CD4-positive, alpha-beta T cell treated with Interleukin-21 for 1 hour (primary cell): Measurements from ENCODE around the gene C3orf38.
A peak's percentile ranks its signal among the peaks of the same experiment; 100 is the strongest.
"Not testable (repeated sequence)": the region's sequence is repeated elsewhere in the genome, so short reads cannot be mapped to it uniquely, and the experiment has no call there.

Source experiments
- DNase-seq: peaks from one replicate; pipeline ENCODE4 v3.0.0-alpha.2; 2020

C3orf38 gene

GRCh38 chr3:88149509-88150362, at the start of gene C3orf38:
TSS of gene C3orf38 (plus strand) at chr3:88149959. CDS start at chr3:88150053, 94 bp downstream.
- peak; percentile 79 for DNase-seq

GRCh38 chr3:88101142-88101541, 48.6 kb upstream of the C3orf38 start:
- no peak for DNase-seq

GRCh38 chr3:88105325-88105724, 44.4 kb upstream of the C3orf38 start:
- DNase-seq = no peak

GRCh38 chr3:88112289-88112688, 37.5 kb upstream of the C3orf38 start:
- DNase-seq = no peak

GRCh38 chr3:88113311-88114162, 36.2 kb upstream of the C3orf38 start:
- DNase-seq = peak; percentile 75

- DNase-seq = no peak
These were observed 34.7 kb upstream of the C3orf38 start for GRCh38 chr3:88114878-88115549.

- no peak for DNase-seq
These were observed 32.1 kb upstream of the C3orf38 start for GRCh38 chr3:88117683-88118082.

GRCh38 chr3:88118603-88119002, 31.2 kb upstream of the C3orf38 start:
- not testable (repeated sequence) for DNase-seq

- DNase-seq = no peak
These were observed 26.2 kb upstream of the C3orf38 start for GRCh38 chr3:88123526-88123925.

- DNase-seq = no peak
These were observed 18.1 kb upstream of the C3orf38 start for GRCh38 chr3:88131695-88132094.

- no peak for DNase-seq
These were observed 16.9 kb upstream of the C3orf38 start for GRCh38 chr3:88132894-88133293.

GRCh38 chr3:88133711-88134263, 16.0 kb upstream of the C3orf38 start:
- no peak for DNase-seq

- no peak for DNase-seq
These were observed 11.9 kb upstream of the C3orf38 start for GRCh38 chr3:88137836-88138235.

GRCh38 chr3:88141458-88142083, 8.2 kb upstream of the C3orf38 start:
- DNase-seq = no peak

GRCh38 chr3:88142094-88142624, 7.6 kb upstream of the C3orf38 start:
- DNase-seq = no peak

GRCh38 chr3:88147261-88147660, 2.5 kb upstream of the C3orf38 start:
- DNase-seq = no peak

- no peak for DNase-seq
These were observed 1.1 kb upstream of the C3orf38 start for GRCh38 chr3:88148651-88149050.

- no peak for DNase-seq
These were observed 654 bp upstream of the C3orf38 start for GRCh38 chr3:88149101-88149508.

- DNase-seq = peak; percentile 40
These were observed 612 bp downstream of the C3orf38 start for GRCh38 chr3:88150371-88150770.

- DNase-seq = no peak
These were observed 1.0 kb downstream of the C3orf38 start for GRCh38 chr3:88150806-88151205.

- peak; percentile 18 for DNase-seq
These were observed 1.6 kb downstream of the C3orf38 start for GRCh38 chr3:88151358-88151757.

- no peak for DNase-seq
These were observed 3.1 kb downstream of the C3orf38 start for GRCh38 chr3:88152841-88153240.
